ENCODE results near the gene TOR3A.
"Not testable (repeated sequence)": the region's sequence is repeated elsewhere in the genome, so short reads cannot be mapped to it uniquely, and the experiment has no call there.

The TOR3A gene

DNA sequence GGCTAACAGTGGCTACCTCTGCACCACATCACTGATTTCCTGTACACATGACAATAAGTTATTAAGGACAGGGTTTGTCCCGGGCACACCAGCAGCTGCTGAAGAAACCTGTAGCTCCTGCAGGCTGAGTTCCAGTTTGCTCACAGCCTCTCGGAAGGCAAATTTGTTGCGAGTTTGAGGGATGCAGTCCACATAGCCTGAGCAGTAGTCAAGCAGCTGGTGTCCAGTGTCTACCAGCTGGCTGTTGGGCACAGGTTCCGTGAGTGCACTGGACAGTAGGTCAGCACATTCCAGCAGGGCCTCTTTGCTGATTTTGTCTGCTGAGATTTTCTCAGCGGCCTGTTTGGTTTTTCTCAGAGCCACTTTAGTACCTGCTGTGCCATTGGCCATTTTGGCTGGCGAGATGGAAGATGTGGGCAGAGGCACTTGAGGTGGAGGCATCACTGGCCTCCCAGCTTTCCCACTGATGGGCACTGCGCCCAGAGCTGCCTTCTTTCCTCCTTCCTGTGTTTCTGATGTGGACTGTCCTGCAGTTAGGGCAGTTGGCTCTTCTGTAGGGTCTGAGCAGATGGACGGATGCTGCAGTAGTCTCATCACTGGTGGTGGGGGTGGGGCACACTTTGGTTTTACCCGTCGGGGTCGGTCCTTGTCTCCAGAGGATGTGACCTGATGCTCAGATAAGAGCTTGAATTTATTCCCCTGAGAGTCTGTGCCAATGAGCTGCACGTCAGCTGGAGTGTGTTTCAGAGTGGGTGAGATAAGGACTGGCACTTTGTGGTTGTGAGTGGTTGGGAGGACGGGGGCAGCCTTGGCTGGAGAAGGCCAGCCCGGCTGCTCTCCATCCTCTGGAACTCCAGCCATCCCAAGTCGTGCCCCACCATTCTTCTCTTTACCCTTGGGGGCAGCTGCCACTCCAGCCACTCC lies 26.1 kb downstream of the TOR3A start:
- DNase-seq (ENCODE audit: low spot score), result no peak

DNA sequence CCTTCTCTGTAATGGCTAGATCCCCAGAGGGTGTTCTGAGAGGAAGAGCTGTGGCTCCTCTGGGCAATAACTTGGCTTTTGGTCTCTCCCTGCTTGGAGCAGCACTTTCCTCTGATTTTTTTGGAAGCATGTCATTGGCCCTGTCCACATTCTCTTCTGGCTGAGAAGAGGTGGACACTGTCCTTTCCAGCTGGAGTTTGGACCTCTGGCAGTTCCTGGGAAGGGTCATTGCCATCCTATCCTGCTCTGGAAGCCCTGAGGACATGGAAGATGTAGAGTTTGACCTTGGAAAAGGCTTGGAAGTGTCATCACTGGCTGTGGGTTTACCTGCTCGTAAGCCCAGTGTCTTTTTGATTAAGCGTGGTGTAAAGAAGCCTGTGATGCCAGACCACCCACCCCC lies 26.8 kb downstream of the TOR3A start:
- DNase-seq (ENCODE audit: low spot score), result no peak

GRCh38 chr1:179115181-179115580 lies 33.3 kb downstream of the TOR3A start:
- DNase-seq (ENCODE audit: low spot score), result no peak

- no peak for DNase-seq (ENCODE audit: low spot score)
These were observed 37.6 kb downstream of the TOR3A start for GRCh38 chr1:179119513-179119912.

- no peak for DNase-seq (ENCODE audit: low spot score)
These were observed 38.9 kb downstream of the TOR3A start for GRCh38 chr1:179120736-179121135.

- no peak for DNase-seq (ENCODE audit: low spot score)
These were observed 39.5 kb downstream of the TOR3A start for GRCh38 chr1:179121159-179121938.

DNA sequence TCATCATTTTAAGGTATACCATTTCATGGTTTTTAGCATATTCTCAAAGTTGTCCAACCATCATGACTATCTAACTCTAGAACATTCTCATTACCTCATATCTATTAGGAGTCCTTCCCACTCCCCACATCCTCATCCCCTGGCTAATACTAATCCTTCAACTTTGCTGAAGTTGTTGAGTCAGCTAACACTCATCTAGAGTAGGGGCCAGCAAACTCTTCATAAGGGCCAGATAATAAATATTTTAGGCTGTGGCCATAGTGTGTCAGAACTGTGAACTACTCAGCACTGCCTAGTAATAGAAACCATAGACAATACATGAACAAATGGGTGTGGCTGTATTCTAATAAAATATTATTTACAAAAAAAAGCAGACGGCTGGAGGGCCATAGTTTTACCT lies 43.0 kb downstream of the TOR3A start:
- DNase-seq (ENCODE audit: low spot score), result no peak

- no peak for DNase-seq (ENCODE audit: low spot score)
These were observed 44.6 kb downstream of the TOR3A start for GRCh38 chr1:179126338-179127060.

- DNase-seq (ENCODE audit: low spot score), result no peak
These were observed 45.5 kb downstream of the TOR3A start for GRCh38 chr1:179127163-179127895.

DNA sequence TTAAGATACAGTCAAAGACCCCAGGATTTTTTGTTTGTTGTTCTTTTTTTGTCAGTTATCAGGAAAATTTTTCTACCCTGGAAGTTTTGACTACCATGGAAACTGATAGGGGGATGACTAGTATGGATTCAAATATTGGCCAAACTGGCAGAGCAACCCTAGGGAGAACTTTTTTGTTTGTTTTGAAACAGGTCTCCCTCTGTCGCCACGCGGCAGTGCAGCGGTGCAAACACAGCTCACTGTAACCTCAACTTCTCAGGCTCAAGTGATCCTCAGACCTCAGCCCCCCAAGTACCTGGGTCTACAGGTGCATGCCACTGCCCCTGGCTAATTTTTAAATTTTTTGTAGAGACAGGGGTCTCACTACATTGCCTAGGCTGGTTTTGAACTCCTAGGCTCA lies 46.6 kb downstream of the TOR3A start:
- no peak for DNase-seq (ENCODE audit: low spot score)

GRCh38 chr1:179129702-179130473 lies 48.0 kb downstream of the TOR3A start:
- DNase-seq (ENCODE audit: low spot score), result no peak

GRCh38 chr1:179135168-179135567 lies 53.3 kb downstream of the TOR3A start:
- DNase-seq (ENCODE audit: low spot score), result not testable (repeated sequence)

- DNase-seq (ENCODE audit: low spot score), result not testable (repeated sequence)
These were observed 53.8 kb downstream of the TOR3A start for GRCh38 chr1:179135707-179136106.

DNA sequence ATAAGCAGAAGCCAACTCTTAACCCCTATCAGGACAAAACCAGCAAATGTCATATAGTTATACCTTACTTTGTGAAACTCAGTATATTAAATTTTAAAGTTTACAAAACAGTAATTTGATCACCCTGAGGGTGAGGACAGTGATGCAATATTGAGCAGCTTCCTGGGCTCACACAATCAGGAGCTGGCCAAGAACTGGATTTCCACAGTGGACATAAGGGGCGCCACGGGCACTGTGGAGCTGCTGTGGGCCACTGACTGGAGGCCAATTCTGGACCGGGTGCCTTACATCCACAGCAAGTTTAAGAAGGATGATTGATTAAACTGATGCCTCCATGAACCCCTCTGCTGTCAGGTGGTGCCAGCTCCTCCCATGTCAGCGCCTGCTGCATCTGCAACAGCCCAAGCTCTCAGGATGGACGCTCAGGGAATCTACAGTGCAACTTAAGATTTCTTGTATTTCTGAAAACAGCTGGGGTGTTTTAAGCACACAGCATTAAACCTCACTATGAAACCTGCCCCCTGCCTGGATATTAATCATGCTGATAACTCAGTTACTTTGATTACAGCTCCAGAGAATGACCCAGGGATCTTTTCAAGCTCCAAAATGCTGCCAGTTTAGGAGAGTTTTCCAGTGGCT lies 55.9 kb downstream of the TOR3A start:
- DNase-seq (ENCODE audit: low spot score), result peak; percentile 16

DNA sequence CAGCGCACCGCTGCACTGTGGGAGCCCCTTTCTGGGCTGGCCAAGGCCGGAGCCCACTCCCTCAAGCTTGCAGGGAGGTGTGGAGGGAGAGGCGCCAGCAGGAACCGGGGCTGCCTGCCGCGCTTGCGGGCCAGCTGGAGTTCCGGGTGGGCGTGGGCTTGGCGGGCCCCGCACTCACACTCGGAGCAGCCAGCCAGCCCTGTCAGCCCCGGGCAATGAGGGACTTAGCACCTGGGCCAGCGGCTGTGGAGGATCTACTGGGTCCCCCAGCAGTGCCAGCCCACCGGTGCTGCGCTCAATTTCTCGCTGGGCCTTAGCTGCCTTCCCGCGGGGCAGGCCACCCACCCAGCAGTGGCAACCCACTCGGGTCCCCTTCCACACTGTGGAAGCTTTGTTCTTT lies 56.9 kb downstream of the TOR3A start:
- DNase-seq (ENCODE audit: low spot score), result not testable (repeated sequence)

DNA sequence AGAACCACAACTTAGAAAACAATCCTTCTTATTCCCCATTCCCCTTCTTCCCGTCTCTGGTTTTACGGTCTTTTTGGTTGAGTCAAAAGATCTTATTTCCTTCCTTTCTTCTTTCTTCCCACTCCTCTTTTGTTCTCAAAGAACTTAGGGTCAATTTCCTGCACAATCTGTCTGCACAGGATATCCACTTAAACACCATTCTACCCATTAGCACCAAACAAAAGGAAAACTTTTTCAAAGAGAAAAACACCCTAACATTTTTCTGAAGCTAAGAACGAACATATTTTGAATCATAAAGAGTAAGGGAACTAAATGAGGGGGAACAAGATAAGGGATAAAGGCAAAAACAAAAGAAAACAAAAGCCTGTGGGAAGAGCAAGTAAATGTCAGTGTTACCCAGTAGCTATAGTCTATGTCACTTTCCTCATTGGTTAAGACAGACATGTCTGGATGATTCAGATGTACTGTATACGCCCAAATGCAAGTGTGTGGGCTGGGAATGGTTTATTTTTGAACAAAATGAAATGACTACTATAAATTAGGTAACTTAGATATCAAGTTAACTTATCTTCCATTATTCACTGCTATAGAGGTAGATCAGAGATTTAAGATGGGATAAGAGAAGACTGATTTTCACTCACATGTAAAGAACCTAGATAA lies 59.9 kb downstream of the TOR3A start:
- DNase-seq (ENCODE audit: low spot score), result peak; percentile 58

GRCh38 chr1:179142889-179143299 lies 61.0 kb downstream of the TOR3A start:
- peak; percentile 74 for DNase-seq (ENCODE audit: low spot score)

- peak; percentile 48 for DNase-seq (ENCODE audit: low spot score)
These were observed 61.5 kb downstream of the TOR3A start for GRCh38 chr1:179143322-179143721.

- DNase-seq (ENCODE audit: low spot score), result peak; percentile 8
These were observed 62.8 kb downstream of the TOR3A start for GRCh38 chr1:179144626-179145025.

DNA sequence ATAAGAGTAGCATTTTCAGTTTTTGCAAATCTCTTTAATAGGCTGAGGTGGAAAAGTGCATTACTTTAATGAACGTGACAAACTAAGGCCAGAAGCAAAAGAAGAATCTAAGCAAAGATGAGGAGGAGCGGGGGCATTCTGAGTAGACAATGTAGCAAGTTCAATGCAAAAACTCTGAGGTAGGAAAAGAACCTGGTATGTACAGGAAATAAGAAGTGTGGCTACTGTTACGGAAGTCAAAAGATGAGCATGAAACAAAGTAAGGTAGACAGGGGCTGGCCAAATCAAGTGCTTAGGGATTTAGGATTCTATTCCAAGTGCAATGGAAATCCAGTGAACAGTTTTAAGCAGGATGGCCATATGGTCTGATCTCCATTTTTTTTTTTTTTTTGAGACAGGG lies 63.7 kb downstream of the TOR3A start:
- DNase-seq (ENCODE audit: low spot score), result no peak

All from AG08396 (cell line).